OCI-LY7 (cell line): ENCODE results near the gene BUD23.

ENCODE experiments used
- CTCF ChIP-seq: fragments of 200-600 bp; sonication (generic); conservative IDR thresholded peaks from 2 replicates; pipeline ENCODE4 v1.5.1; 2014; ENCODE audit warnings: mild to moderate bottlenecking, antibody characterized with exemption, low read length, moderate library complexity, mixed read lengths
- EZH2phosphoT487 ChIP-seq: fragments of 200-600 bp; sonication (generic); IDR thresholded peaks from 2 replicates; pipeline ENCODE4 v1.6.1; 2018; ENCODE audit warnings: low read depth, borderline replicate concordance, mild to moderate bottlenecking, mixed run types, antibody characterized with exemption, low read length, moderate library complexity, mixed read lengths

GRCh38 chr7:73700069-73700423 lies 16.6 kb downstream of the BUD23 start:
- TF ChIP-seq CTCF (no peak), EZH2phosphoT487 (no peak)
